Esophagus squamous epithelium (tissue), 5 donors: ENCODE data around the gene LINGO4. TPM values are rescaled to one million over a fixed set of nuclear protein-coding genes. Genes with fewer than 3 reads are reported as not detected.

Experiments
- DNase-seq: peaks from one replicate; lab custom pipeline; 2025; lab: John Stamatoyannopoulos, UW
- H3K27ac ChIP-seq, 4 donors: fragments of 200-600 bp; sonication (generic); one replicate each; pipeline ENCODE4 v1.5.1; 2016 to 2019; ENCODE audit warnings: mild to moderate bottlenecking in 1 of 4
- H3K27me3 ChIP-seq, 4 donors: fragments of 200-600 bp; sonication (generic); 1 replicate in 3 of 4; 2 replicates in 1 of 4; pipeline versions ENCODE4 v1.5.1 to v1.6.0; 2017 to 2021; ENCODE audit warnings: antibody characterized with exemption in 1 of 4
- H3K36me3 ChIP-seq, 3 donors: fragments of 200-600 bp; sonication (generic); one replicate each; pipeline ENCODE4 v1.5.1; 2016 to 2019
- H3K4me1 ChIP-seq, 3 donors: fragments of 200-600 bp; sonication (generic); one replicate each; pipeline ENCODE4 v1.5.1; 2017 to 2019
- H3K4me3 ChIP-seq, 4 donors: fragments of 200-600 bp; sonication (generic); 1 replicate in 3 of 4; 2 replicates in 1 of 4; pipeline ENCODE4 v1.5.1; 2016 to 2019; ENCODE audit warnings: mild to moderate bottlenecking in 2 of 4, moderate library complexity in 1 of 4
- H3K9me3 ChIP-seq, 3 donors: fragments of 200-600 bp; sonication (generic); one replicate each; pipeline ENCODE4 v1.5.1; 2016 to 2019
- POLR2A ChIP-seq, 4 donors: fragments of 450-650 bp; IDR thresholded peaks; one replicate each; pipeline ENCODE4 v1.6.1; 2017; ENCODE audit warnings: antibody characterized with exemption in 4 of 4, mild to moderate bottlenecking in 4 of 4, moderate library complexity in 3 of 4
- WGBS, 2 donors: methylation state at CpG; one replicate each; pipeline ENCODE4 v1.1.5; 2018; 5-methylcytosine and 5-hydroxymethylcytosine counted together
- intact Hi-C: fragments of 100-400 bp; cut with DNase I; formaldehyde crosslinking; loops from one replicate; pipeline ENCODE4 v1.15.0; 2022
- total RNA-seq, 4 donors: library from RNA; depleted of rRNA; stranded (reverse); fragments of >200 nt; gene quantifications; one replicate each; pipeline ENCODE4 v1.1.0, GENCODE V29; 2016
- TF ChIP-seq, protein P1 (sequence below), 6 experiments: fragments of 450-650 bp in 4 of 6; fragments of 200-600 bp in 2 of 6; sonication (generic) in 2 of 6; IDR thresholded peaks; one replicate each; pipeline ENCODE4 v1.5.1; 2016 to 2019; ENCODE audit warnings: antibody characterized with exemption in 6 of 6, mild to moderate bottlenecking in 4 of 6, moderate library complexity in 4 of 6
- donor health status: DM: yes; HTN: yes; CAD: no.

The LINGO4 gene
- total RNA-seq, 4 donors from 2014 or later: 0.19 TPM; not detected in 3

DNA sequence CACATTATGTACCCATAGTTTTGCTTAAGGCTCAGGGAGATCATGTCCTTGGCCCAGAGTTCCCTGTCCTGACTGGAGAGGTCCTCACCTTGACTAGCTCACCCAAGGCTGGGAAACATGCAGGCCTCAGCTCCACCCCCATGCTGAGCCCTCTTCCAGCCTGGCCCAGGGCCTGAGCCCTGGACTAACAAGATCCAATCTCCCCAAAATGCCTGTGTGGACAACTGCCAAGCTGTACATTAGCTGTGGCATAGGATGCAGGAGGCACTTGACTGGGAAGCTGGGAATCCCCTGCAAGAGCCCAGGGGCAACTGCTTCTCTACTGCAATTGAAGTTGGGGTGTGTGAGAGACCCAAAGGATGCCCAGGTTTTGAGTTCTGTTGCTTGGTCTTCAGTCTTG lies 2.1 kb downstream of the LINGO4 start:
- intact Hi-C loops: no loop called here
- peaks cover 0 to 69% (median 0%) of the 10 kb centered on the region in 4 donors for H3K27me3 ChIP-seq
- no peaks in the 10 kb centered on the region for H3K9me3 ChIP-seq
- H3K4me1 ChIP-seq: no peaks in the 10 kb centered on the region
- no peak overlapping the region for H3K4me3 ChIP-seq
- DNase-seq: no peak
- no peak for TF ChIP-seq POLR2A (IDR thresholded peaks at IDR 0.05)
- TF ChIP-seq, protein P1, sequence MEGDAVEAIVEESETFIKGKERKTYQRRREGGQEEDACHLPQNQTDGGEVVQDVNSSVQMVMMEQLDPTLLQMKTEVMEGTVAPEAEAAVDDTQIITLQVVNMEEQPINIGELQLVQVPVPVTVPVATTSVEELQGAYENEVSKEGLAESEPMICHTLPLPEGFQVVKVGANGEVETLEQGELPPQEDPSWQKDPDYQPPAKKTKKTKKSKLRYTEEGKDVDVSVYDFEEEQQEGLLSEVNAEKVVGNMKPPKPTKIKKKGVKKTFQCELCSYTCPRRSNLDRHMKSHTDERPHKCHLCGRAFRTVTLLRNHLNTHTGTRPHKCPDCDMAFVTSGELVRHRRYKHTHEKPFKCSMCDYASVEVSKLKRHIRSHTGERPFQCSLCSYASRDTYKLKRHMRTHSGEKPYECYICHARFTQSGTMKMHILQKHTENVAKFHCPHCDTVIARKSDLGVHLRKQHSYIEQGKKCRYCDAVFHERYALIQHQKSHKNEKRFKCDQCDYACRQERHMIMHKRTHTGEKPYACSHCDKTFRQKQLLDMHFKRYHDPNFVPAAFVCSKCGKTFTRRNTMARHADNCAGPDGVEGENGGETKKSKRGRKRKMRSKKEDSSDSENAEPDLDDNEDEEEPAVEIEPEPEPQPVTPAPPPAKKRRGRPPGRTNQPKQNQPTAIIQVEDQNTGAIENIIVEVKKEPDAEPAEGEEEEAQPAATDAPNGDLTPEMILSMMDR (IDR thresholded peaks at IDR 0.05): no peak
- no peak overlapping the region for H3K27ac ChIP-seq
- H3K36me3 ChIP-seq: peaks cover 0 to 5% (median 0%) of the 10 kb centered on the region in 3 donors

DNA sequence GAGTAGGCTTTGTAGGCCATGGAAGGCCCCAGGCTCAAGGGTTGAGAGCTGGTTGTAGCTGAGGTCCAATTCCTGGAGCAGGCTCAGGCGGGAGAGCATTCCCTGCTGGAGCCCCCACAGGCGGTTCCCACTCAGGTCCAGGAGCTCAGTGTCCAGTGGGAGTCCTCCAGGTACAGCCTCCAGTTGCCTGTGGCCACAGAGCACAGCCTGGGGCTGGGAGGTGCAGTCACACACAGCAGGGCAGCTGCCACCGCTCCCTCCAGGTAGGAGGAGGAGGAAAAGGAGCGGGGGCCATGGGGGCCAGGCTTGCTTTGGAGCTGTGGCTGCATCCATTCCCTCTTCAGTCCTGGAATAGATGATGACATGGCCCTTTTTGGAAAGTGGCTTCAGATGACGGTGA lies 2.8 kb downstream of the LINGO4 start:
- H3K9me3 ChIP-seq: no peaks in the 10 kb centered on the region
- H3K4me1 ChIP-seq: no peaks in the 10 kb centered on the region
- no peak overlapping the region for H3K27ac ChIP-seq
- H3K36me3 ChIP-seq: peaks cover 0 to 4% (median 0%) of the 10 kb centered on the region in 3 donors
- TF ChIP-seq POLR2A (IDR thresholded peaks at IDR 0.05): no peak
- TF ChIP-seq, protein P1 (IDR thresholded peaks at IDR 0.05): no peak
- no peak overlapping the region for H3K4me3 ChIP-seq
- no peak for DNase-seq
- H3K27me3 ChIP-seq: peaks cover 0 to 69% (median 0%) of the 10 kb centered on the region in 4 donors
- WGBS, 2 donors: 100% methylated on average over 1 of the region's 5 CpGs
- intact Hi-C loops: no loop called here

DNA sequence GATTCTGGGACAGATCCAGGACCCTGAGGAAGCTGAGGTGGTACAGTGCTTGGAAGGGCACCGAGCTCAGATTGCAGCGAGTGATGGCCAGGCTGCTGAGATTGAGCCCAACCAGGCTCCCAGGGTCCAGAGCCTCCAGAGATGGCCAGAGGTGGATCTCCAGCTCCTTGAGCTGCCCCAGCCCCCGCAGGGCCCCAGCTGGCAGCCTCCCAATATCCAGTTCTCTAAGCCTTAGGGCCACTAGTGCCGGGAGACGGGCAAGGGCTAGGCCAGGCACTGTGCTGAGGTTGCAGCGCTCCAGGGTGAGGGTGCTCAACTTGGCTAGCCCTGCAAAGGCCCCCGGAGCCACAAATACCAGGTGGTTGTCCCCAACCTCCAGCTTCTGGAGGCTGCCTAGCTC lies 3.4 kb downstream of the LINGO4 start:
- no peak overlapping the region for H3K27ac ChIP-seq

DNA sequence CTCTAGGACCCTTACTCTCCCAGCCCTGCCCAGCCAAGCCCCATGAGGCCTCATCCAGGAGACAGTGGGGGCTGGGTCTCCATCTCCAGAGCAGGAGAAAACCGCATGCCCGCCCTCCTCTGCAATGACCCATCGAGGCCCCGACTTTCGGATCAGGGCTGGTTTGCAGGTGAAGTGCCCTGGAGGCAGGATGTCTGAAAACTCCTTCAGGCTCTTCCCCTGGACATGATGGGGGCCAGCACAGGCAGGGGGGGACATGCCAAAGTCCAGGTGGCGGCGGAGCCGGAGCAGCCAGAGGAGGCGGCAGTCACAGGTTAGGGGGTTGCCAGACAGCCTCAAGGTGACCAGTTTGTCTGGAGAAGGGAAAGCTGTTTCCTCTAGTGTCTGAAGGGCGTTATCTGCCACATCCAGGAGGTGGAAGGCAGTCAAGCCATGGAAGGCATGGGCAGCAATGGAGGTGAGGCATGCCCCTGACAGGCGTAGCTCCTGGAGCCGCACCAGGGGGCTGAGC lies 3.9 kb downstream of the LINGO4 start:
- DNase-seq: no peak
- H3K36me3 ChIP-seq: no peaks in the 10 kb centered on the region
- no peak overlapping the region for H3K27ac ChIP-seq
- intact Hi-C loops: no loop called here
- no peaks in the 10 kb centered on the region for H3K9me3 ChIP-seq
- H3K27me3 ChIP-seq: peaks cover 0 to 69% (median 0%) of the 10 kb centered on the region in 4 donors
- no peak for TF ChIP-seq POLR2A (IDR thresholded peaks at IDR 0.05)
- TF ChIP-seq, protein P1 (IDR thresholded peaks at IDR 0.05): no peak
- no peak overlapping the region for H3K4me3 ChIP-seq
- WGBS, 2 donors: 100% methylated on average over 1 of the region's 12 CpGs; no CpG with 5 or more reads in 1 of the 2 donors
- H3K4me1 ChIP-seq: no peaks in the 10 kb centered on the region

More for the DNA sequence above, 3.4 kb downstream of the LINGO4 start:
- peaks cover 0 to 69% (median 0%) of the 10 kb centered on the region in 4 donors for H3K27me3 ChIP-seq
- no peak overlapping the region for H3K4me3 ChIP-seq
- intact Hi-C loops: no loop called here
- H3K36me3 ChIP-seq: no peaks in the 10 kb centered on the region
- H3K9me3 ChIP-seq: no peaks in the 10 kb centered on the region
- DNase-seq: no peak
- H3K4me1 ChIP-seq: no peaks in the 10 kb centered on the region
- TF ChIP-seq, protein P1 (IDR thresholded peaks at IDR 0.05): no peak
- TF ChIP-seq POLR2A (IDR thresholded peaks at IDR 0.05): no peak
- WGBS, 2 donors: no CpG with 5 or more reads among the region's 7 CpGs

DNA sequence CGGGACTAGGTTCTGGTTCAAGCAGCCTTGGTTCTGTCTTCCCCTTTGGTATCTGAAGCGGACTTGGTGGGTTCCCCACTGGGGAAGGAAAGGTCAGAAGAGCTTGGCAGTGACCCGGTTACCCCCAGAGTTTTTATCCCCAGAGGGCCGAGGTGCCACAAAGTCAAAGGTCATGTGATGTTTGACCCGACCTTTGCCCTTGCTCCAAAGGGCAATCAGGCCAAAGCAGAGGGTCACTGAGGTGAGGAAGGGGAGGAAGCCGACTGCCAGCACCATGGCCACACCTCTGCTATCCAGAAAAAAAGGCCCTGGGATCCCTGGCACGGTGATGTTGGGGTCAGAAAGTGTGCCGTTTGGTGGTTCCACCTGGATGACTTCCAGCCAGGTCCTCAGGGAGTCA lies 4.4 kb downstream of the LINGO4 start:
- no peak for DNase-seq

More for the DNA sequence above, 4.4 kb downstream of the LINGO4 start:
- no peak overlapping the region for H3K27ac ChIP-seq
- no peaks in the 10 kb centered on the region for H3K36me3 ChIP-seq
- no peaks in the 10 kb centered on the region for H3K9me3 ChIP-seq
- WGBS, 2 donors: 52 to 80% methylated on average over 2 to 4 of the region's 8 CpGs
- H3K4me3 ChIP-seq: no peak overlapping the region
- no peaks in the 10 kb centered on the region for H3K4me1 ChIP-seq
- peaks cover 0 to 69% (median 0%) of the 10 kb centered on the region in 4 donors for H3K27me3 ChIP-seq
- TF ChIP-seq POLR2A (IDR thresholded peaks at IDR 0.05): no peak
- TF ChIP-seq, protein P1 (IDR thresholded peaks at IDR 0.05): no peak
- intact Hi-C loops: no loop called here
